Stimulated activated CD4-positive, alpha-beta T cell treated with anti-CD3 and anti-CD28 coated beads, Interleukin-1b, Interleukin-23, amount 100 ng/mL, for 48 hours (primary cell): ENCODE results near the gene RAB35.

Experiments used
- DNase-seq: peaks from one replicate; pipeline ENCODE4 v3.0.0-alpha.2; 2020

The RAB35 gene

DNA sequence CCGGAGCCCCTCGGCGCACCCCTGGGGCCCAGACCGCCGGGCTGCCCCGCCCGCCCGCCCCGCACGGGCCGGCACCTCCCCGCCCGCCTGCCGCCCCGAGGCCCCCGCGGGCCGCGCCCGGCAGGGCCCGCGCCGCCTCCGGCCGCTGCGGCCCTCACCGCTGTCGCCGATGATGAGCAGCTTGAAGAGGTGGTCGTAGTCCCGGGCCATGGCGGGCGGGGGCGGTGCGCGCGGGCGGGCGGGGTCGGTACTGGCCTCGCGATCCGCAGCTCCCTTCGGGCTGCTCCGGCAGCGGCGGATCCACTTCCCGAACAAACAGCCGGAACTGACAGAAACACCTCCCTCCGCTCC, at the start of gene RAB35:
RAB35 (minus strand) TSS at position 313 of the 351 bp plus-strand sequence; CDS start at position 210, 103 bp downstream.
- DNase-seq: no peak

DNA sequence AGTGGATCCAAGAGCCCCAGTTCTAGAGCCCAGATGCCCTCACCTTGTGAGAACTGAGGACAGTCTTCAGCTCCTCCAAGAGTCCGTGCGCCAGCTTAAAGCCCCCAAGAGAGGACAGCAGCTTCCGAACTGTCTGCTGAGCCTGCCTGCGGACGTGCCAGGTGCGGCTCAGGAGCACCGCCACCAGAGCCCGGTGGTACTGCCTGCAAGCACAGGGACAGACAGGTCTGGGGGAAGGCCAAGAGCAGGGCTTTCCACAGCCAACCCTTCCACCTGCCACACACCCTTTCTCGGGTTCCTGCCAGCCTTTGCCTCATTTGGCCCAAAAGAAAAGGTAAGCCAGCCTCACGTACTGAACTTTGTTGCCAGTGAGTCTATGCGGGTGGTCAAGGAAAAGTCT, 47.7 kb upstream of the RAB35 start:
- DNase-seq: no peak

DNA sequence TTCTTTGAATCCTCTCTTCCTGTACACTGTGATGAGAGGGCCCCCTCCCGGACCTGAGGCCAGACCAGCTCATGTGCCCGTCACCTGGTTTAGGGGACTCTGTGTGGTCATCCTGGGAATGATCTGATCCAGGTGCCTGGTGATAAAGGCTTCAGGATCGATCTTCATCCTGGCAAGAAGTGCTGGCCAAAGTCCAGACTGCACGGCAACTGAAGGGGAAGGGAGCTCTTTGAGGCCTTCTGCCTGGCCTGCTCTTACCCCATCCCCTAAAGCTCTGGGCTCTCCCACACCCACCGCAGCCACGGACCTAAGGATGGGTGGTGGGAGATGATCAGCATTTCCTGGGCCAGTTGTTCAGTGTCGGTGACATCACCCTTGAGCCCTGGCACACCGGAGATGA, 46.2 kb upstream of the RAB35 start:
- no peak for DNase-seq

DNA sequence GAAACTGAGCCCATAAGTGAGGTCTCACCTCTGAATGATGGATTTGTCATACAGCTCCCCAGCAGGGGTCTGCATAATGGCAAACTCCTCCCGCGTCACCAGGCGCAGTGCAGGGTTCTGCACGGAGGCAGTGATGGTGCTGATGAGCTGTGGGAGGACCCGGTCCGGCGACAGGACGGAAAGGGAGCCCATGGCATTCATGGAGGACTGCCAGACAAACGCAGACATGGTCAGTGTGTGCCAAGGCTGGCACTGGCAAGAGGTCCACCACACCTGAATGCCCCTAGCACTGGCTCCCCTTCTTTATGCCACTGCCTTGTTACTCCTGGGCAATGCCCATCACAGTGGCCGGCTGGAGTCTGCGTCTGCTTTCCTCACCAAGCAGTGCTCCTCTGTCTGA, 45.3 kb upstream of the RAB35 start:
- no peak for DNase-seq

DNA sequence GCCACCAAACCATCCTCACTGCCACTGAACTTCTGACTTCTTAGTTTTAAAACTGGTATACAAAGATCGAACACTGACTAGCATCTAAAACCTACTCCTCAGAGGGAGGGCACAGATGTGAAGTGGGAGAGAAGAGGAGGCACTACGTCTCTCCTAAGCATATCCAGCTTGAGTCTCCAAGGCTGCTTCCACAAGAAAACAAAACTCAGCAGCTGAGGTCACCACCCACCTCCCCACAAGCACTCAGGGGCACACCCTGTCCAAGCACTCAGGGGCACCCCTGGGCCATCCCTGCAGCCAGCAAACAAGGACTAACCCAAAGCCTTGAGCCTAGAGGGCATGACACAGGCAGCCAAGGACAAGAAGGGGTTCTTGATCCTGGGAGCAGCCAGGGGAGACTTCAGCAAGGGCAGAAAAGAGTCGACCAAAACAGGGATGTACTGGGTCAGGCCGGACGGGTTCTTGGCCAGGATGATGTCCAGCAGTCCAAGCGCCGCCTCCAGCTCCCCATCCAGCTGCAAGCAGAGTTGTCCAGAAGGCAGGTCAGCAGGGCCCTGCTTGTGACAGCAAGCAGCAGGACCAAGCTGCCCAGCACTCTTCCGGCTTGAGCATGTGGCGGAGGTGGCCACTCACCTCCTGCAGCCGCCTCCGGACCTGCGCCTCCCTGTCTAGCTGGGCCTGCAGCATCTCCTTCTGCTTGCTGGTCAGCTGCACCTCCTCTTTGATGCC, 43.1 kb upstream of the RAB35 start:
- no peak for DNase-seq

DNA sequence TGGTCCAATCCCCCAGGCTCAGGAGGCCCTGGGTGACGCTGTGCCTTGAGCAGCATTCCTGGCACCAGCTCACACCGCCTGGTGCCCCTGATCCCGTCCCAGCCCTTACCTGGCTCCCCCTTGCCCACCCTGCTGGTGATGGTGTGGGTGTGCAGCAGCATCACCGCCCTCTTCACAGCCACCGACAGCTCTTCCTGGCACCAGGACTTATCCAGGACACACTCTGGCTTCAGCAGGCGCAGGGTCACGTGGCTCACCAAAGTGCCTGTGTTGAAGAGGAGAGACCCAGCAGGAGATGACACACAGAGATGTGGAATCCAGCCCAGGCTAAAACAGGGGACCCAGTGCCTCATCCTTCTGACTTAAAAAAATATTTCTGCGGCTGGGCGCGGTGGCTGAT, 41.8 kb upstream of the RAB35 start:
- no peak for DNase-seq

DNA sequence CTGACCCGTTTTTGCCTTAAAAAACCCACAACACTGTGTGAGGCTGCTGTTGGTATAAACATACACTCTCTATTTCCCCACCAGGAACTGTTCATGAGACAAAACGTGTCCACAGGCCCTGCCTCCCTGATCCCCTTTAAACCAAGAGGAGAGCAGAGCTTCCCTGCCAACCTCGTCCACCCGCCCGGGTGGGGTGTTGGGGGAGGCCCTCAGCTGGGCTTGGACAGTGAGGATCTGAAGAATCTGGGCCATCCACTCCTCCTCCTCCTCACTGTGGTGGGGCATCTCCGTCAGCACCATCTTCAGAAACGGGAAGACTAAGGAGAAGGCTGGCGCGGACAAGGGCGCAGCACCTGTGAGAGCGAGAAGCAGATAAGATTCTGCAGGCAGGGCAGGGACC, 41.1 kb upstream of the RAB35 start:
- DNase-seq: no peak

DNA sequence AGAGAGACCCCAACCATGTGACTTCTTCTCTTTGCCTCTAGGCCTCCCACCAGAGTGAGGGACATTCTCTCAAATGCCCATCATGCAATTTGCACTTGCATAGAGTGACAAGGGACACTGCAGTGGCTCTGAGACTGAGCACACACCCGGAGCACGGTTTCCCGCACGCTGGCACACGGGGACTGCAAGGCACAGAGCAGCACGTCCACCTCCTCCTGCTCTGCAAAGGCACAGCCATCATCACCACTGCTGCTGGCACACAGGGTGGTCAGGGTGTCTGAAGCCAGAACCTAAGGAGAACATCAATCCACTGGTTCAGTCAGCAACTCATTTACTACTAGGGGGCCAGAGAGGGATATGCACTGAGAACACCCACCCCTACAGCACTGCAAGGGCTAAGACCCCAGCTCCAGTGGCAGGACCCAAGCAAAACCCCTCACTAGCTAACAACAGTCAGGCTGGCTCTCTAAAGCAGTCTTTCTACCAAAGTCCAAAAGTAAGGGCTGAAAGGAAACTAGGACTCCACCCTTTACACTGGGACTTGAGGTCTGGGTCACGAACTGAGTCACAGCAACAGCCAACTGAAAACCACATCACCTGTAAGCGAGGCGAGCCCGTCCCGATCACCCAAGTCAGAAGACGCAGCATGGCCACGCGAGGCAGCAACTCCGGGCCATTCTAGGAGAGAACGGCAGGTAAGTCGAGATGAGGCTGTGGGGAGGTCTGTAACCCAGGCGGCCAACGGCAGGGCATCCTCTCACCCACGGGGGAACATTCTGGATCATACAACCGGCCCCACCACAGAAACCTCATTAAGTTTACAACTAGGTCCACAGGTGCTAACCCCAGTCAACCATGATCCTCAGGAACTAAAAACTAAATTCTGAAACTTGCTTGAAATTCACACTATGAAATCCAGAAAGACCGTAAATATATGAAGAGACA, 40.0 kb upstream of the RAB35 start:
- no peak for DNase-seq

DNA sequence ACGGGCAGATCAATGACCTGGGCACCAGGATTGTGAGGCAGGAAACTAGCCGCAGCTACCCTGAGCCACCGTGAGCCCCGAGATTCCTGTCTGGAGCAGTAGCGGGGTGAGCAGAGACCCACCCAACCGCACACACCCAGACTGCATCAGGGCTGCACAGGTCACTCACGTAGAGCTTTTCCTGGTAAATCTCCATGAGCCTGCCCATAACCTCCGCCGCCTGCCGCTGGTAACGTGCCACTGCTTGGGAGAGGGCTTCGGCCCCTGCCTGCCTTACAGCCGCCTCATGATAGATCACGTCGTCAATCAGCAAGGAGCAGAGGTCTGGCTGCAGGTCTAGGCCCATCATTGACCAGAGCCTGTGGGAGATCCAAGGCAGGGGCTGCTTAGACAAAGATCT, 38.5 kb upstream of the RAB35 start:
- no peak for DNase-seq

DNA sequence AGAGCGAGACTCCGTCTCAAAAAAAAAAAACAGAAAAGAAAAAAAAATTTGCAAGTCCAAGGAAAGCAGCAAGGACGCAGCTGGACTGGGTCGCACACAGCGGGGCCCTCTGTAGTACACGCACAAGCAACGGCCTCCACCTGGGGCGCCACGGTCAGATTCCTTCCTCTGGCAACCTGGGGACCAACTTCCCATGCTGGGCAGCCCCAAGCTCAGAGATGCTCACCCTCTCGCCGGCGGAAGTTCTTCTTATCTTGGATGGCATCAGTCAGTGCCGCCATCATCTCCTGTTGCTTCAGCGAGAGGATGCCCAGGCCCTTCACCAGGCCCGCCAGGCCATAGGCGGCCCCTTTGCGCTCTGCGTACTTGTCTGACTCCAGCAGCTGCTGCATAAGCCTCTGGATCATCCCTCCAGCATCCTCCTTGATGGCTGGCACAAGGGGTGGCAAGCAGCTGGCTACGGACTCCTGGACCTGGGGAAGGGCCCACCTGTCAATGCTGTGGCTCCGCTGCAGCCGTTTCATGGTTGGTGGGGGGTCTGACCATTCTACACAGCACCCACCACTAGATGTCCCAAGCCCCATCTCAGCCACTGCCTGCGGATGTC, 34.5 kb upstream of the RAB35 start:
- no peak for DNase-seq

DNA sequence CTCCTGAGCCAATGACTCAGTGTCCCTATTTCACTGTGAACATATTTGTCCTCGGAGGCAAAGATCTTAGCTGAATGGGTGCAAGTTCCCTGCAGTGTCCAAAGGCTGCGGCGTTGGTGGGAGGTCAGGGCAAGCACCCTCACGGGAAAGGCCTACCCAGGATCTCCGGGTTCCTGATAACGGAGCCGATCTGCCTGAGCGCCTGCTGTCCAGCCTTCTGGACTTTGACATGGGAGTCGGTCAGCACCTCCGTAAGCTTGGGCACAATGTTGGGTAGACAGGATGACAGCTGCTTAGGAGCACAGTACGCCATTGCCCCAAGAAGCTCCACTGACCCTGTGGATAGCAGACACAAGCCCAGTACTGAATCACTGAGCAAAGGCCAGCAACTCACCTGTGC, 31.5 kb upstream of the RAB35 start:
- DNase-seq: no peak

DNA sequence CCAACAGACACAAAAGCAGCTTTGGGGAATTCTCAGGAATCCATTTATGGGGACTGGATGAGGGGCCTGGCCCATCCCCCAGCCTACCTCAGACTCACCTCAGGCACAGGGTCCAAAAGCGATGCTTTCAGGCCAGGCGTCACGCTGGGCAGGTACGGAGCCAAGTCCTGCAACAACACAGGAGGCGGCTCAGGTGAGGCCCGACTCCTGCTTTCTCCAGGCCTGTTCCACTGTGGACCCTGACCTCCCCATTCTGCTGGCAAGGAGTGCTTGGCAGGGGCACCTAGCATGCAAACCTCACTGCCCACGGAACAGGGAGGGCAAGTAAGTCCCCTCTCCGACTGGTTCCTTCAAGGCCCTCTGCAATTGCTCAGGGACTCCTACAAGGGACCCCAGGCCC, 28.6 kb upstream of the RAB35 start:
- DNase-seq: no peak

DNA sequence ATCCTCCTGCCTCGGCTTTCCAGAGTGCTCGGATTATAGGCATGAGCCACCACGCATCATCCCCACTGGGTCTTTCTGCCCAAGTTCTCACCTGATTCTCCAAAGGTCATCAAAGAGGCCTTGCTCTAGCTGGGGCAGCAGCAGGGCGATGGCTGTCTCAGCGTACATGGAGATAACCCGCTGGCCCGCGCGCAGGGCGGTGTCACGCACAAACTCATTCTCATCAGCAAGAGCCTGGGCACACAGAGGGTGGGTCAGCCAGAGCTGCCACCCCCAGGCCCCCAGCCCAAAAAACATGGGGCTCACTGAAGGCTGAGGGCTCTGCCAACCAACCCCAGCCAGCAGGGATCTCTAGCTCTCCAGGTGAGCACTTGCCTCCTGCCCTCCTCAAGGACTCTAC, 27.7 kb upstream of the RAB35 start:
- DNase-seq: no peak

DNA sequence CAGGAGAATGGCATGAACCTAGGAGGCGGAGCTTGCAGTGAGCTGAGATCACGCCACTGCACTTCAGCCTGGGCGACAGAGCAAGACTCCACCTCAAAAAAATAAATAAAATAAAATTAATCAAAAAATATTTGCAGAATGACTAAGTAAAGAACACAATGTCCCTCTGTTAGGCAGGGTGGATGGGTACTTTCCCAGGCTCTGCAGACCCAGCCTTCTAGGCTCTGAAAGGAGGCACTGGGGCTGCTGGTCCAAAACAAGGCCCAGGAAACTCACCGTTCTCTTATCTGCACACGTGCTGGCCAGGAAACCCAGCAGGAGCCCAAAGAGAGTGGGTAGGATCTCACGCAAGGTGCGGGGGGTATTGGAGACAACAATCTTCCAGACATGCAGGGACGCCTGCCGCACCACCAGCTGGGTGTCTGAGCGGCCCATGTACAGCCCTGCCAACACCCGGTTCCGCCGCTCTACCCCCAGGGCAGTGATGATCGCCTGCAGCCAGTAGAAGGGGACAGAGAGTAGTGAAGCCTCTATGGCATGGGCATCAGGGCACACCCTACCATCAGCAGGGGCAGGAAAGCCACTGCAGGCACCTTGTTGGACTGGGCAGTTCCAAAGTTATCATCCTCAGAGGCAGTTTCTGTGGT, 25.8 kb upstream of the RAB35 start:
- DNase-seq: no peak

DNA sequence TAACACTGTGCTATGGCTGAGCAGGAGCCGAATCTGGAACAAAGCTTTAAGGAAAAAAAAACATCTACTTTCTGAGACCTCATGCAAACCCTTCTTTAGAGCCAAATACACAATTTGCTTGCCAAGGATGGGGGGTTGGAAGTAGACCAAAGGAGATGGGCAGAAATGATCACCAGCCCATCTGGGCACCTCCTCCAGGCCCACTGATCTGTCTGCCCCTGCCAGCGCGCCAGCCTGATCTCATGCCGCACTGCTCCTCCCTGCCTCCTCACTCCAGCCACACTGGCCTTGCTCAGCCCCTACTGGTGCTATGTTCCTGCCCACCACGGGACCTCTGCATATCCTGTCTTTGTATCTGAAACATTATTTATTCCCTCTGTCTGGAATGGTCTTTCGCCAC, 24.8 kb upstream of the RAB35 start:
- no peak for DNase-seq

DNA sequence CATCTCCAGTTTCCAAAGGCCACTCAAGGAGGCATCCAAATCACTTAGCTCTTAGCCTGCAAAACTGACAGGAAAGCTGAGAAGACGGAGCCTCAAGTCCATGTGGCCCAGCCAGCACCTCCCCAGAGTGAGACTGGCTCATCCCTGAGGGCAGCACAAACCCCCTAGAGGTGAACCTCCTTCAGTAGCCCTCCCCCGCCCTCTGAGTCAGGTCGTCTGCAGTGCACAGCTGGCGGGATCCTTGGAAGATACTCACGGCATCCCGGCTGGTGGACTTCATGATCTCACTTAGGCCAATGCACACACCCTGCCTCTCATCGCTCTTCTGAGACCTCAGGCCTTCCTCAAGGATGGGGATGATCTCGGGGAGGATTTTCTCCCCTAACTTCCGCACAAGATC, 24.1 kb upstream of the RAB35 start:
- no peak for DNase-seq

DNA sequence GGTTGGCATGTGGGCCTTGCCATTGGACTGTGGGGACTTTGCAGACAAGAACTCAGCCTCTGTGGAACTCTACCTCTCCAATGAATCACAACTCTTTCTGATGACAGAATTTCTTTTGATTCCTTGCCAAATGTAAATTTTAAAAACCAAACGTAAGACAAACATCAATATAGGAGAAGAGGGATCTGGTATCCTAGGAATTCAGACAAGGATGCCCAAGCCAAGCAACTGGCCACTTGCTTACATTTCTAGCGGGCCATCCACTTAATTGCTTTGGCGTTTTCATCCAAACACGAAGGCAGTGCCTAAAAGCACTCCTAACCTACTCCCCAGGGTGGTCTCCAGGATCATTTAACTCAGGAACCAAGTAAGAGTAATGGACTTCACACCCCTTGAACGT, 23.4 kb upstream of the RAB35 start:
- no peak for DNase-seq

DNA sequence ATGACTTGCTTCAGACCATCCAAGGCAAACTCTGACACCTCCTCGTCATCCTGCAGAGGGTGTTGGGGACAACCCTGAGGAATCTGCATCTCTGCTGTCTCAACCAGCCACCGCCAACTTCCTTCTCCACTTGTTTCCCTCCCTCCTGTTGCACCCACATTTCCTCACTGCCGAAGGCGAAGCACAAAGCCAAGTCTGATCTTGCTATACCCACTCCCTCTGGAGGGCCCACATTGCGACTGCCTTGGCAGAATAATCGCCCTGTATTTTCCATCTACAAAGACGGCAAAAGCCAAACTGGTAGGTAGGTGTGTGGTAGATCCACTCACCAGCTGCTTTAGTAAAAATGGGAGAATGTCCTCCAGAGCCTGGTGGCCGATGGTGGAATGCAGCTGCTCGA, 21.8 kb upstream of the RAB35 start:
- DNase-seq: no peak

DNA sequence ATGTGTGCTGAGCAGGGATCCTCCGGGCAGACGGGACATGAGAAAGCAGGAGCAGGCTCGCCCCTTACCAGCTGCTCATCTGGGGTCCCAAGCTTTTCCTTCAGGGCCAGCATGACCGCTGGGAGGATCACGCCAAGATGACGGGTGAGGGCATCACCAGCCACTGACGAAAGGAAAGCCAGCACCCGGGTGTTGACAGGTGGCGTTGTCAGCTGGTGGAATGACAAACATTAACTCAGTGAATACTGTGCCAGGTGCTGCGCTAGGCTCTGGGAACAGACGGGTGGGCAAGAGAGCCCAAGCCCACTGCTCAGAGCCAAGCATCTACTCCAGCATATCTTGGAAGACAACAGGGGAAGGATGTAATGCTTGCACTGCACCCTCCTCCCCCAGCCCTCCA, 21.3 kb upstream of the RAB35 start:
- DNase-seq: no peak

DNA sequence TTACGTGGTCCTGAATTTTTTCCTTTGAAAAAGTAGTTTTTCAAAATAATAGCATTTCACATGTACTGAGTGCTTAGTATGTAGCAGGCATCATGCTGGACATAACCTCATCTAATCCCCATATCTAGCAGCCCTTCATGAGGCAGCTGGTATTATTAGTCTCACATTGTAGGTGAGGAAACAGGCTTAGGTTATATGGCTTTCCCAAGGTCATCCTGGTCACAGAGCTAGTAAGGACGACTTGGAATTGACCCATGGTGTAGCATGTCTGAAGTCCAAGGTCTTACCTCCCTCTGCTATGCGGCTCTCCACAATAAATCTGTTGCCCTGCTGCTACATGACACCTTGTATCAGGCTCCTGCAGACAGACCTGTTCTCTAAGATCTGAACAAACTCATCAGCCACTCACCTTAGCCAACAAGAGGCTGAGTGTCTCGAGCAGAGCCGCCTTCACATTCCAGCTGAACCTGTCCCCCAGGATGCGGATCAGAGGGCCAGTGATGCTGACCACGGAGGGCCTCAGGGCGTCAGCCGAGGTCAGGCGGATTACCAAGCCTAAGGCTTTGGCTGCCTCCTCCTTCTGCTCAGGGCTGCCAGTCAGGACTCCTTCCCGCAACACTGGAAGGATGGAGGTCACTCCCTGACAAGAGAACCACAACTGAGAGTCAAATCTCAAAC, 19.7 kb upstream of the RAB35 start:
- no peak for DNase-seq

DNA sequence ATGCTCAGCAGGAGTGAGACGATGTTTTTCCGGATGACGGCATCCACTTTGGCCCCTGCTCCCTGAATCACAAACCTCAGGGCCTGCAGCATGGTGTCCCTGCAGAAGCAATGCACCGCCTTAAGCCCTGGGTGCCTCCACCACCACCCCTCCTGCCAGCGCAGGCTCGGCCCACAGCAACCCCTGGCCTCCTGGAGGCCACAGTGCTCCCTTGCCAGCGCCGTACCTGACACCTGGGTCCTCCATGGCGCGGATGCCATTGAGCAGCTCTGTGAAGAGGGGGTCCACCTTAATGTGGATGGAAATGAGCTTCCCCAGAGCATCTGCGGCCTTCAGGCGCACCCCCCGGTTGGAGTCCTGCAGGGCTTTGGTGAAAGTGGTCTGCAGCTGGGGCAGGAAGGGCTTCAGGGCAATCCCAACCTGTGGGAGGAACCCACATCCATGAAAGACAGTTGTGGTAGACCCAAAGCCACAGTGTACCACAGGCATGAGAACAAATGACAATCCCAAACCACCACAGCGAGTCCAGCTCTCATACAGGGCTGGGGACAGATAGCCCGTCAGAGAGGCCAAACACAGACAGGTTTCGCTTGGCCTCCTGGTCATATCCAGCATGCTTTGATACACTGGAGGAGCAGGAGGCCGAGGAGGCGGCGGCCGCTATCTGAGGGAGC, 17.9 kb upstream of the RAB35 start:
- no peak for DNase-seq

DNA sequence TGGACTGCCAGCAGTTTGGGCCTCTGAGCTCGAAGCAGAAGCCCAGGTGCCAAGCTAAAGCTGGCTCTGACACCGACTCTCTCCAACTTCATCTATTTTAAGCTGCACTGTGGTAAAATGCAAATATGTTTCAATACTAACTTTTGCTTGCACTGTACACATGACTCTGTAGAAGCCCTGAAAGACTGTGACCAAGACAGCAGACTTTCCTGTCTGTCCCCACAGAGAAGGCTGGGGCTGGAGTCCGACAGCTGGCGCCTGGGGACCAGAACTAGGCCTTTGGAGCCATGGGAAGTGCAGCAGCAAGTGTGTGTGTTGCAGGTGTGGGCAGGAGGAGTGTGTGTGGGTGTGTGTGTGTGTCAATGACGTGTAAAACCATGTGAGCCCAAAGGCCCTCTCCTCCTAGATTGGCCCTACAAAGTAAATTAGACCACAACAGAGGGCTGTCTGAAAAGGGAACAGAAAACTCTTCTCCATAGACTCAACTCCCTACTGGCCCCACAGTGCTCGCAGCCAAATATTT, 16.4 kb upstream of the RAB35 start:
- DNase-seq: no peak
